Activated CD4-positive, alpha-beta T cell treated with anti-CD3 and anti-CD28 coated beads for 24 hours (primary cell): Measurements from ENCODE around the gene SORBS2.

Experiments
- DNase-seq, 2 donors: peaks; one replicate each; pipeline ENCODE4 v3.0.0-alpha.2; 2020; ENCODE audit warnings: low read depth in 2 of 2

SORBS2 gene

GRCh38 chr4:185800266-185800945 lies 11.6 kb downstream of the SORBS2 start:
- DNase-seq: no peak

GRCh38 chr4:185799442-185799841 lies 12.6 kb downstream of the SORBS2 start:
- no peak for DNase-seq

DNA sequence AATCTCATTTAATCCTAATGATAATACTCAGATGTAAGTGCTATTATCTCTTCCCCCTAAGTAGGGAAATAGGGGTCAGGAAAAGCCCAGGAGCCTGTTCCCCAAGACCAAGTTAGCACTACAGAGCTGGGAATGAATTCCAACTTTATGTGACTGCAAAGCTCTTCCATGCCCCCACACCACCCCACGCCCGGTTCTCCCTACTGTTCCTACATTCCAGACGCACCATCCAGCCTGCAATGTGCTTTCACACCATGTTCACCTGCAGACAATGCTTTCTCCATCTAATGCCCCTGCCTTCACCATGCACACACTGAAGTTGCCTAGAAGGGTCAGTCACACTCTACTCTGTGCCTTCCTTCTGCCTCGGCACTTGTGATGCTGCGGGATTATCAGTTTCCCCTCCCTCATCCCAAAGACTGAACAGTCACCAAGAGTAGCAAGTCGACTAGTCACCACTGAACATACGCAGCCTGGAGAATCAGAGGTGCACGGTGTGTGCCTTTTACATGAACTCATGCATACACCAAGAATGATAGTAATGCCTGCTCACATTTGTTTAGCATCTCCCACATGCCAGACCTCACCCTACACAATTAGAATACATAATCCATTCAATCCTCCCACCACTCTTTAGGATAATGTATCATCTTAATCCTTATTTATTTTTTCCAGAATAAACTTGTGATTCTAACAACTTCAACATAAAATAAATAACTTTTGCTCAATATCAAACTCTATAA lies 14.2 kb downstream of the SORBS2 start:
- DNase-seq: no peak

DNA sequence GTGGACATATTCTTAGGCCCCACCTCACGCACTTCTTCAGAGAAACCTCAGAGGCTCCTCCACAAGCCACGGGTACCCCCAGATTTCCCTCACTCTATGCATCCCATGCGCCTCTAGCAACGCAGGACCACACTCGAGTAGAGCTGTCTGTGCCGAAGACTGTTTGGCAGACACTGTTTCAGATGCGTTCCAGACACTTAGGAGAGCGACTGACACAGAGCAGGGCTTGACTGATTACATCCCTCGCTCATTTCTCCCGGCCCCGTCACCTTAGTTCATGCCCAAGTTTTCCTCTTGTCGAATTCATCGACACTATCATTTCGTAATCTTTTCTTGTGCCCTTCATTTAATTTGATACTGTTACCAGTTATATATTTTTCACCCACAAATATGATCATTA lies 15.0 kb downstream of the SORBS2 start:
- no peak for DNase-seq

- no peak for DNase-seq
Measured at GRCh38 chr4:185796176-185796575, 15.8 kb downstream of the SORBS2 start.

DNA sequence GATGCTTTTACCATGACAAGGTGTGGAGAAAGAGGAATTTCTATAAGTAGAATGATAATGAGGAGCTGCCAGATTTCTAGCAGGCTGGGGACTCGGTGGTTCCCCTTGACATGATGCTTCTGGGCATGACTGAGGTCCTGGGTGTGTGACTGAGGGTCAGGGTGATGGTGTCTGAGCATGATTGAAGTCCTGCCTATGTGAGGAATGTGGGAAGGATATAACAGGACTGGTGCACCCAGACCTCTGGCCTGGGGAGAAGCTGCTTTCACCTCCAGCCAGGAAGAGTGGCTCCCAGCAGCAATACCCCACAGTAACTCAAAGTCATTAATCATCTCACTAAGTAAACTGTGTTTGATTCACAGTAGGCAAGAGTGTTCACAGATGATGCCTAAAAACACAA lies 17.4 kb downstream of the SORBS2 start:
- no peak for DNase-seq

- no peak for DNase-seq
Measured at GRCh38 chr4:185793716-185794115, 18.3 kb downstream of the SORBS2 start.

- DNase-seq: no peak
Measured at GRCh38 chr4:185793116-185793485, 18.9 kb downstream of the SORBS2 start.

- DNase-seq: no peak
Measured at GRCh38 chr4:185792384-185793115, 19.4 kb downstream of the SORBS2 start.

DNA sequence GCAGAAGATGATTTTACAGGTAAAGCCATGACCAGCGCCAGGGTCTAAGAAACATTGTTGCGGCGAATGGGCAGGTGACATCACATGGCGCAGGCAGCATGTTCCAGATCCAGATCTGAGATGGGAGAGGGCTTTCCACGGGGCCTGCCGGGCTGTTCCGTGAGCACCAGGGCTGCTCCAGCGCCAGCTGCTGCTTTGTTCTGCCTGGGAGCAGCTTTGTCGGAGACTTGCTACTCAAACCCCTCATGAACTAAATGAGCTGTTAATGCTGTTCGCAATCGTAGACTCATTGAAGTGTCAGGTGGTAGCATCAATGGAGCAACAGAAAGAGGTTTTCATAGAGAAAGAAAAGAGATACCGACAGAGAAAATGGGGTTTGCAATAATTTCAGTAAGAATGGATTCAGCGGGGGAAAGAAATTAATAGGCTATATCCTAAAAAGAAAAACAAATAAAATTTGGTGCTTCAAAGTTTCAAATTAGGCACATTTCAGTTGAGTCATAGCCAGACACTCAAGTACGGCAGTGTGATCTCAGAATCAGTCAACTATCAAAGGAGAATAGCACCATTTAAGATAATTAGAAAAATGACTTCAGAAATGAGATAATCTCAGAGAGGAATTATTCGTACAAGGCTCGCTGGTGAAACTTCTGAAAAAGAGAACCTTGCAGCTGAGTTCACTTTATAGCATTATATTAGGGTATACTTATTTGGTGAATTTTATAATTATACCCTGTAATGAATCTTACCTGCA lies 23.9 kb downstream of the SORBS2 start:
- DNase-seq: no peak

- DNase-seq: no peak
Measured at GRCh38 chr4:185786422-185786821, 25.6 kb downstream of the SORBS2 start.

- no peak for DNase-seq
Measured at GRCh38 chr4:185783574-185783973, 28.4 kb downstream of the SORBS2 start.

DNA sequence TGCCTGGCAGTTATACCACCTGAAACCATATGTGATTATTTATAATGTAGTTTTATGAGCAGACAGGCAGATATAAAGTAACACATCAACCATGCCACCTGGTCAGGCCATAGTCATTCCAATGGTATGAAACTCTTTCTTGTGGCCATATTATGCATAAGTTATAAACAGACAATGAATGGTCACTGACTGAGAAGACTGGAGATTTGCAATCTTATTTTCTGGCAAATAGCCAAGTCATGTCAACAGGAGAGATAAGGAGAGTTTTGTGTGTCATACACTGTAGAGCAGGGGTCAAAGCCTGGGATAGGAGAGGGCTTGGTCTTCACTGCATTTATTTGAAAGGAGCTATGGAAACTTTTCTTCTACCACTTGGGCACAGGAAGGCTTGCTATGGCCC lies 29.5 kb downstream of the SORBS2 start:
- no peak for DNase-seq

- DNase-seq: no peak
Measured at GRCh38 chr4:185781555-185782215, 30.3 kb downstream of the SORBS2 start.

DNA sequence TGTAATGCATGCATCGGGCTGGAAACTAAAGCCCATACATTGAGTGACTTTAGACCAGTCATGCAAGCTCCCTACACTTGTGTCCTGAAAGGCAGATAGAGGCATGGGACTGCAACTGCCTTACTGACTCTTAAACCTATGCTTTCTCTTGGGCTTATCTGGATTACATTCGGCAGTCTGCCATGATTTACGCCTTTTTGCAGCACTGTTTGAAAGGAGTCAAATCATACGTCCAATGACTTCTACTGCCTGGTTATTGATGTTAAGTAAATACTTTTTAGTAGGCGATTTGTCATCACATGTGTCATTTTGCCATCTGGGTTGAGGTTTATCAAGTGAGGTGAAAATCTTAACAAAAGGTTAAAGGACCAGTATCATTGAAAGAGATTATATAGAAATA lies 31.5 kb downstream of the SORBS2 start:
- no peak for DNase-seq

- no peak for DNase-seq
Measured at GRCh38 chr4:185779517-185779916, 32.5 kb downstream of the SORBS2 start.

DNA sequence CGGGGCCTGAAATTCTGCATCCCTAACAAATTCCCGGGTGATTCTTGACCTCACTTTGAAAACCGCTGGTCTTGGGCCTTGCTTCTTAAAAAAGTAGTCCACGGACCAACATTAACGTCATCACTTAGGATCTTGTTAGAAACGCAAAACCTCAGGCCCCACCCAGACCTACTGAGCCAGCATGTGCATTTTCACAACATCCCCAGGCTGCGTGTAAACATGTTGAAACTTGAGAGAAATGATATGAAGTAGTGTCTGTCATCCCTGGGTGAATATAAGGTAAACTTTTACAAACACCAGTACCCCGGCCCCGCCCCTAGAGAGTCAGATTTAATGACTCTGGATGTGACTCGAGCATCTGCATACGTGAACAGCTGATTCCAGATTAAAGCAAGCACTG lies 33.7 kb downstream of the SORBS2 start:
- no peak for DNase-seq

DNA sequence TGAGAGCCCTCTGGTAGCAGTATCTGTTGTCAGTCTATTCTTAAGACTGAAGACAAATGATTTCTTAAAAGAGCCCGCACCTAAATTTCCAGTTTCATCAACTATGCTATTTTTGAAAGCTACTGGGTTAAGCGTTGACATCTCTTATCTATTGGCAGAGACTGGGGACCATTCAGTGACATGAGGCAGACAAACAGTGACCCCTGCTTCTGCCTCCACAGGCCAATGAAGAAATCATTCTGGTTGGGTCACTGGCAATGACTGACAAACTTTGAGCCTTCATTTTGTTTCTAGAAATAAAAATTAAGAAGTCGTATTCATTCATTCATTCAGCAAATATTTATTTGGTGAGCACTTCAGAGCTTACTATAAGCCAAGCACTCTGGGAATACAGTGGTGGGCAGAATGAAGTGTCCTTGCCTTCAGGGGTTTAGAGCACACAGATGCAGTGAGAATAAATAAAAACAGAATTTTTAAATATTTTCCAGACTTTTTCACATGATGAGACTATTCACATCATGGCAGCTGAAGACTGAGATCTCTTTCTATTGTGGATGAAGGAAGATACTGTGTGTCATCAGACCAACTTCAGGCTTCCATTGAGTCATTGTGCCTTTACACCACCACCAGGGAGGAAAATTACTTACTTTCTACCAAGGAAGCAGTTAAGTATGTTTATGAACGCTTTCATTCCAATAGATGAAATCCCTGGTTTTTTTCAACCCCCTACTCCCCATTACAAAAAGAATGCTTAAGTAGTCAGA lies 36.0 kb downstream of the SORBS2 start:
- no peak for DNase-seq

DNA sequence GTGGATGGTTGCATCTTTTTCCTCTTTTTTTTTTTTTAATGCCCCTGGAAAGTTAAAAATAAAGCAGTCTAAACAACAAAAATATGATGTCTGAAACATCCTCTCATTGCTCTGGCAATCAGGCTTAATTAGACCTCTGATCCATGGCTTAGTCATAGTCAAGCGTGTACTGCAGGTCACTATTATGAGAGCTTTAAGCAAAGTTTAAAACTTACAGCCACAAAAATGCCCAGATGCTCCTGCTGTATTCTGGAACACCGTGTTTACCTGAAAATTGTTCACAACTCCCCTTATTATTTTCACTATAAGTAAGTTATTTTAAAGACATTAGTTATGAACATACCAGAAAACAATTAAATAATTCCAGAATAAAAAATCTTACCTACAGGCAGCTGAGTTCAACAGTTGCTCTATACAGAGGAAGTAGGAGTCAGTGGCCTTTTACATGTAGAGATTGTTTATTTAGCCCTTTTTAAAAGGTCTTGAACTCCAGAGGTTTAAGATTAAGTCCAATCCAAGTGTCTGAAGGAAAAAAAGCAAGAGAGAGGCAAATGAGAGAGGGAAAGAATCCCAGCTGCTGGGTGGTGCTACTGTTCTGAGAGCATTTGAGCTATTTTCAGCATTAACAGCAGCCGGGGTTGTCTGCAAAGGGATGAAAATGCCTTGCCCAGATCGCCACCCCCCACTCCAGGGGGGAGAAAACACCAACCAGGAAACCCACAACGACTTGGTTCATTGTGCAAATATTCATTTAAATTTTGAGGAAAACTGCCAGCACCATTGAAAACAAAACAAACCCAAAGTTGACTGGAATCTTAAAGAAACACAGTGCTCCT lies 36.9 kb downstream of the SORBS2 start:
- no peak for DNase-seq

DNA sequence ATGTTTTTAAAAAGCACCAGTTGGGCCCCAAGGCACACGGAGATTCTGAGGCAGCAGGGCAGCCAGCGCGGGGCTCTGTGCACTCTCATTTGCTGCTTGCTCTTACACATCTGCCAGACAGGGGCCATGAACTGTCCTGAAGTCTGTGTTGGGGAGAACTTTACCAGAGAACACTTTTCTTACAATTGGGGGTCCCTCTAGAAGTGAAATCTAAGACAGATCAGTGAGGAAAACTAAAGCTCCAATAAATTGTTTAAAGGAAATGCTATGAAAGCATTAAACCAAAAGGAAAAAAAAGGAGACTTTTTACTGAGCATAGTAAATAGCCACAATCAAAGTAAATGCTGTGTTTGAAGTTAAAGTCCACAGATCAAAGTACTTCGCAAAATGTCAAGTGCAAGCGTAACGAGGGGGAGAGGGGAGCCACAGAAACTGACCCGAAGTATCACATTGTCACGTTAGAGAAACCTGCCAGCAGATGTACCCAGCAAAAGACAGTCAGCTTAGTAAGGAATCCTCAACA lies 37.8 kb downstream of the SORBS2 start:
- no peak for DNase-seq
